22Rv1 (cell line): Measurements from ENCODE around the gene FHIP1B.

ENCODE experiments used
- H3K27ac ChIP-seq: fragments of 450-650 bp; 2 replicates; pipeline ENCODE4 v1.5.1; 2017
- ZFX ChIP-seq: fragments of 450-650 bp; IDR thresholded peaks from 2 replicates; pipeline ENCODE4 v1.6.1; 2017; ENCODE audit warnings: antibody characterized with exemption, borderline replicate concordance
- TF ChIP-seq, protein P1 (sequence below): fragments of 450-650 bp; IDR thresholded peaks from 2 replicates; pipeline ENCODE4 v1.5.1; 2017; ENCODE audit warnings: mild to moderate bottlenecking

FHIP1B gene

DNA sequence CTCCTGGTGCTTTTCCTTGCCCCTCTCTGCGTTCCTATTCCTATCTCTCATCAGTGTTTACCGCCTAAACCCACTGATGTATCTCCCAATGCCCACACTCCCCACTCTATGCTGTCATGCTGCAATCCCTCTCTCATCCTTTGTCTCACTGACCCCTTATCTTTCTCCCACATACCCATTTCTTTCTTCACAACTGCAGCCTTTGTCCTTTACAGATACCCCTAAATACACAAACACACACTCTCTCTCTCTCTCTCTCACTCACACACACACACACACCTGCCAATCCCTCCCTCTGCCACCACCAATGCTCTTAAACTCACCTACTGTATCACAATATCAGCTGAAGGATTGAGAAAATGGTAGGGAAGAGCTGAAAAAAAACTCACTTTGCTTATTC lies 59.0 kb downstream of the FHIP1B start:
- no peak overlapping the region for H3K27ac ChIP-seq
- TF ChIP-seq, protein P1, sequence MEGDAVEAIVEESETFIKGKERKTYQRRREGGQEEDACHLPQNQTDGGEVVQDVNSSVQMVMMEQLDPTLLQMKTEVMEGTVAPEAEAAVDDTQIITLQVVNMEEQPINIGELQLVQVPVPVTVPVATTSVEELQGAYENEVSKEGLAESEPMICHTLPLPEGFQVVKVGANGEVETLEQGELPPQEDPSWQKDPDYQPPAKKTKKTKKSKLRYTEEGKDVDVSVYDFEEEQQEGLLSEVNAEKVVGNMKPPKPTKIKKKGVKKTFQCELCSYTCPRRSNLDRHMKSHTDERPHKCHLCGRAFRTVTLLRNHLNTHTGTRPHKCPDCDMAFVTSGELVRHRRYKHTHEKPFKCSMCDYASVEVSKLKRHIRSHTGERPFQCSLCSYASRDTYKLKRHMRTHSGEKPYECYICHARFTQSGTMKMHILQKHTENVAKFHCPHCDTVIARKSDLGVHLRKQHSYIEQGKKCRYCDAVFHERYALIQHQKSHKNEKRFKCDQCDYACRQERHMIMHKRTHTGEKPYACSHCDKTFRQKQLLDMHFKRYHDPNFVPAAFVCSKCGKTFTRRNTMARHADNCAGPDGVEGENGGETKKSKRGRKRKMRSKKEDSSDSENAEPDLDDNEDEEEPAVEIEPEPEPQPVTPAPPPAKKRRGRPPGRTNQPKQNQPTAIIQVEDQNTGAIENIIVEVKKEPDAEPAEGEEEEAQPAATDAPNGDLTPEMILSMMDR = no peak
- no peak for TF ChIP-seq ZFX

DNA sequence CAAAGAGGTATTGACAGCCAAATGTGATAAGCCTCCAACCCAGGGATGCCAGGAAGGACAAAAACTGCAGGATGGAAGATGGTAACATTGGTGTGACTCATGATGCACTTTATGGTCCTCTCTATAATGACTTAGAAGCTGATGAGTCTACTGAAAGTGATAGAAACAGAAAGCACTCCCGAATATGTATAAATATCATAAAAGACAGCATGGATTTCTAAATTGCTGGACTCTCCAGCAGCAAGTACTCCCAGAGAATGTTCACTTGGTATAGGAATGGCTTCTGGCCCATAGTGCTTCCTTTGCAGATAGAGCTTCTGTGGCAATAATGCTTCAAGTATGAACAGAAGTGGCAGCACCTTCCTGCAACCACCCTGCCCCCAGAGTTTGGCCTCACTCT lies 64.2 kb downstream of the FHIP1B start, which contains the start of gene OR52B2:
Gene OR52B2, minus strand, starts transcription at position 101 of the 400 bp plus-strand sequence. Its CDS starts 0 bp downstream, at position 101.
- H3K27ac ChIP-seq = no peak within 1 kb of the TSS
- TF ChIP-seq, protein P1 = no peak
- TF ChIP-seq ZFX = no peak
